ENCODE measurements around the gene XAGE2.

XAGE2 gene

DNA sequence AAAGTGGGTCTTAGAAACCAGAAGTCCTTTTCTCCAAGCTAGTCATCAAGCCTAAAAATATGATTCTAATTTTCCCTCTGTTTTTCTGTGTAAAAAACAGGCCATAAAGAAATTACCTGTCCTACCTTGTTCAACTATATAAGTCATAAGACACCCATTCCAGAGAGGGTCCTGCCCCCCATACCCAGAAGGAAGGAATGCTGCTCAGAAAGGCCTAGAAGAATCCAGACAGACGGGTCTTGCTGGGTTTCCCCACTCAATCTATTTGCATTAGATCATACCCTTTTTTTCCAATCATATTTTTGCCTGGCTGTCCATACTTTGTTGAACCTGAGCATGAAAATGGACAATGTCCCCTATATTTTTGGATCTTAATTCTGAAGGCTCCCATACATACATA is 16.3 kb upstream of the XAGE2 start:
- DNase-seq (ENCODE audit: extremely low read depth, low read depth) = no peak
- TF ChIP-seq, protein P1, sequence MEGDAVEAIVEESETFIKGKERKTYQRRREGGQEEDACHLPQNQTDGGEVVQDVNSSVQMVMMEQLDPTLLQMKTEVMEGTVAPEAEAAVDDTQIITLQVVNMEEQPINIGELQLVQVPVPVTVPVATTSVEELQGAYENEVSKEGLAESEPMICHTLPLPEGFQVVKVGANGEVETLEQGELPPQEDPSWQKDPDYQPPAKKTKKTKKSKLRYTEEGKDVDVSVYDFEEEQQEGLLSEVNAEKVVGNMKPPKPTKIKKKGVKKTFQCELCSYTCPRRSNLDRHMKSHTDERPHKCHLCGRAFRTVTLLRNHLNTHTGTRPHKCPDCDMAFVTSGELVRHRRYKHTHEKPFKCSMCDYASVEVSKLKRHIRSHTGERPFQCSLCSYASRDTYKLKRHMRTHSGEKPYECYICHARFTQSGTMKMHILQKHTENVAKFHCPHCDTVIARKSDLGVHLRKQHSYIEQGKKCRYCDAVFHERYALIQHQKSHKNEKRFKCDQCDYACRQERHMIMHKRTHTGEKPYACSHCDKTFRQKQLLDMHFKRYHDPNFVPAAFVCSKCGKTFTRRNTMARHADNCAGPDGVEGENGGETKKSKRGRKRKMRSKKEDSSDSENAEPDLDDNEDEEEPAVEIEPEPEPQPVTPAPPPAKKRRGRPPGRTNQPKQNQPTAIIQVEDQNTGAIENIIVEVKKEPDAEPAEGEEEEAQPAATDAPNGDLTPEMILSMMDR (IDR thresholded peaks at IDR 0.05; ENCODE audit: low read depth, low read length, missing control alignments) = no peak
- H3K4me3 ChIP-seq (replicated peaks; ENCODE audit: low read depth, low read length) = no peak overlapping the region

DNA sequence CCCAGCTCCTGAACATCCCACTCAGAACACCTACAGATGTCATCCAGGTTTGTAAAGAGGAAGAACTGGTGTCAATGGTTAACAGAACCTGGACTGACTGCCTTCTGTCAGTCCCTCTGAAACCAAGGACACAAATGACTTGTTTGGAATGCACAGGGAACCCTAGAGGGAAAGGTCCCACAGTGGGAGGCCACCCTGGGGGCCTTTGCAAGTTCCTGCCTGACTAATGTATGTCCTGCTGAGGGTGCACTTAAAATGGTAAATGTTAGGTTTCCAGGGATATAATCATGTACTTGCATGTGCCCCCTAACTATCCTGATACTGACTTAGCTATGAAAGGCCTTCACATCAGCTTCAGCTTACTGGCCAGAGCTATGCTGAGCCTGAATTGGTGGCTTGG is 15.0 kb upstream of the XAGE2 start:
- TF ChIP-seq, protein P1 (IDR thresholded peaks at IDR 0.05; ENCODE audit: low read depth, low read length, missing control alignments) = no peak
- no peak for DNase-seq (ENCODE audit: extremely low read depth, low read depth)
- H3K4me3 ChIP-seq (replicated peaks; ENCODE audit: low read depth, low read length) = no peak overlapping the region

DNA sequence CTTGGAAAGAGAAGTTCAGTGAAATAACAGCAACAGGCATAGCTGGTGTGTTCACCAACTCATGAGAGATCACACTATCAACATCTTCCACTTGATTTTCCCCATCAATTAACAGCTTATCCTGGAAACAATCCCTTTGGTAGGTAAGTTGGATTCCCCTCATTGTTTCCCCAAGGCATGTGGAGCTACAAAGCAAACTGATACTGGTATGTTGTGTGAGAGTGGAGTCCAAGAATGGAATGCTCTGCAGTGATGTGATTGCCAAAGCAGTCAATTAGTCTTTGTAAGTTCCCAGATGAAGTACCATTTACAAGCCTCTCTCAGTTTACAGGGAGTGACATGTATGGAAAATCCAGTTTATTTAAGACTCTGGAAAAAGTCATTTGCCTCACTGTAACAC is 13.7 kb upstream of the XAGE2 start:
- no peak for DNase-seq (ENCODE audit: extremely low read depth, low read depth)
- TF ChIP-seq, protein P1 (IDR thresholded peaks at IDR 0.05; ENCODE audit: low read depth, low read length, missing control alignments) = no peak
- no peak overlapping the region for H3K4me3 ChIP-seq (replicated peaks; ENCODE audit: low read depth, low read length)

DNA sequence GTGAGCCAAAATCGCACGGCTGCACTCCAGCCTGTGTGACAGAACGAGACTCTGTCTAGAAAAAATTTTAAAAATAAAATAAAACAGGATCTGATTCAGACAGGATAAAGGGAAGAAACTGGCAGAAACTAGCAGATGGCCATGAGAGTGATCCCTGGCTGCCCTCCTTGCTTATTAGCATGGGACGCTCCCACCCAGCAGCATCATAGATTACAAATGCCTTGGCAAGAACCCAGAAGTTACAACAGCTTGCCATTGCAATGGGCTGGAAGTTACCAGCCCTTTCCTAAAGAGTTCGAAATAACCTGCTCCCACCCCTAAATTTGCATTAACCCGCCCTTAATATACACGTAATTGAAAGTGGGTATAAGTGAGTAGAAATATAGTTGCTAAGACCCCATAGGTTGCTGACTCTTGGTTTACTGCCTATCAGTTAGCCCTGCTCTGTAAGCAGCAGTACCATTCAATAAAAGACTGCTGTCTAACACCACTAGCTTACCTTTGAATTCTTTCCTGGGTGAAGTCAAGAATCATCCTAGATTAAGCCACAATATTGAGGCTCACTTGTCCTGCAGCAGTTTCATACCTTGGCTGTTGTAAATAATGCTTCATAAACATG is 9.1 kb upstream of the XAGE2 start:
- TF ChIP-seq, protein P1 (IDR thresholded peaks at IDR 0.05; ENCODE audit: low read depth, low read length, missing control alignments) = no peak
- no peak overlapping the region for H3K4me3 ChIP-seq (replicated peaks; ENCODE audit: low read depth, low read length)
- no peak for DNase-seq (ENCODE audit: extremely low read depth, low read depth)

DNA sequence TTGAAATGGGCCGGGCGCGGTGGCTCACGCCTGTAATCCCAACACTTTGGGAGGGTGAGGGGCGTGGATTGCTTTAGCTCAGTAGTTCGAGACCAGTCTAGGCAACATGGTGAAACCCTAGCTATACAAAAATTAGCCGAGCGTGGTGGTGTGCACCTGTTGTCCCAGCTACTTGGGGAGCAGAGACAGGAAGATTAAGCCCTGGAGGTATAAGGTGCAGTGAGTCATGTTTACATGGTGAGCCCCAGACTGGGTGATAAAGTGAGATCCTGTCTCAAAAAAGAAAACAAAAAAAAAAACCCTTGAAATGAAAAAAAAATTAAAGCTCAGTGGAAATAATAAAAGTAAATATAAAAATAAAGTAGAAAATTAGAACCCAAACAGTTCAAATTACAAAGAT is 6.9 kb upstream of the XAGE2 start:
- no peak overlapping the region for H3K4me3 ChIP-seq (replicated peaks; ENCODE audit: low read depth, low read length)
- TF ChIP-seq, protein P1 (IDR thresholded peaks at IDR 0.05; ENCODE audit: low read depth, low read length, missing control alignments) = no peak
- no peak for DNase-seq (ENCODE audit: extremely low read depth, low read depth)

DNA sequence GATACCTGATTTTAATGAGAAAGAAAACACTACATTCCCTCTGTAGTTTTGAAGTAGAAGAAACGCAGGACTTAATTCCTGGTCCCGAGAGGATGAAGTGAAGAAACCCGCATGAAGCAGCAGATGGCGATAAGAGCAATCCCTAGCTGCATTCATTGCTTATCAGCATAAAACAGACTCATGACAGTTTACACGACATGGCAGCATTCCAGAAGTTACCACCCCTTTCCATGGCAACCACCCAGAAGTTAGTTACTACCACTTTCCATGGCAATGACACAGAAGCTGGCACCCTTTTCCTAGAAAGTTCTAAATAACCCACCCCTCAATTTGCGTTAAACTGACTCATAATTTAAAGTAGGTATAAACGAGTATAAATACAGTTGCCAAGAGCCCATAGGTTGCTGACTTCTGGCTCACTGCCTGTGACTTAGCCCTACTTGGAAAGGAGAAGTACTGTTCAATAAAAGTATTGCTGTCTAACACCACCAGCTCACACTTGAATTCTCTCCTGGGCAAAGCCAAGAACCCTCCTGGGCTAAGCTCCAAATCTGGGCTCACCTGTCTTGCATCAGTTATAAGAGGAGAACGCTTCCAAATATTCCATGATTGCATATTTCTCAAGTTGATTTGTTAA is 5.5 kb upstream of the XAGE2 start:
- TF ChIP-seq, protein P1 (IDR thresholded peaks at IDR 0.05; ENCODE audit: low read depth, low read length, missing control alignments) = no peak
- DNase-seq (ENCODE audit: extremely low read depth, low read depth) = no peak
- H3K4me3 ChIP-seq (replicated peaks; ENCODE audit: low read depth, low read length) = no peak overlapping the region
